HEK293T (cell line): Measurements from ENCODE around the gene ARHGAP12.

Experiments
- CTCF ChIA-PET: fragments of 350-600 bp; formaldehyde crosslinking; extraction: SDS; loops from one replicate; lab custom pipeline; 2021; ENCODE audit warnings: antibody characterized with exemption, inconsistent platforms; lab: Yijun Ruan, JAX
- POLR2A ChIA-PET: fragments of 350-600 bp; formaldehyde crosslinking; extraction: SDS; loops from one replicate; lab custom pipeline; 2020; ENCODE audit warnings: antibody characterized with exemption, inconsistent platforms; lab: Yijun Ruan, JAX
- DNase-seq: peaks from one replicate; pipeline ENCODE4 v3.0.0; 2012; ENCODE audit warnings: mixed read lengths; ENCODE audit errors: extremely low spot score
- ARNT ChIP-seq: fragments of 450-650 bp; IDR thresholded peaks from 2 replicates; pipeline ENCODE4 v1.6.1; 2017; ENCODE audit warnings: mild to moderate bottlenecking
- BHLHE40 ChIP-seq: fragments of 450-650 bp; IDR thresholded peaks from 2 replicates; pipeline ENCODE4 v1.6.1; 2016; ENCODE audit warnings: mild to moderate bottlenecking, moderate library complexity, borderline replicate concordance
- CTBP1 ChIP-seq: fragments of 450-650 bp; IDR thresholded peaks from 2 replicates; pipeline ENCODE4 v1.6.1; 2016; ENCODE audit warnings: borderline replicate concordance
- ELF4 ChIP-seq: fragments of 450-650 bp; IDR thresholded peaks from 2 replicates; pipeline ENCODE4 v1.6.1; 2017; ENCODE audit warnings: antibody characterized with exemption
- FOXA1 ChIP-seq: fragments of 450-650 bp; IDR thresholded peaks from 2 replicates; pipeline ENCODE4 v1.6.1; 2016; ENCODE audit warnings: mild to moderate bottlenecking
- FOXK2 ChIP-seq: fragments of 450-650 bp; IDR thresholded peaks from 2 replicates; pipeline ENCODE4 v1.6.1; 2016; ENCODE audit warnings: mild to moderate bottlenecking
- FOXM1 ChIP-seq: fragments of 450-650 bp; IDR thresholded peaks from 2 replicates; pipeline ENCODE4 v1.6.1; 2017; ENCODE audit warnings: mild to moderate bottlenecking, borderline replicate concordance
- HDGF ChIP-seq: fragments of 450-650 bp; IDR thresholded peaks from 2 replicates; pipeline ENCODE4 v1.6.1; 2017; ENCODE audit warnings: antibody characterized with exemption, borderline replicate concordance
- L3MBTL2 ChIP-seq: fragments of 450-650 bp; conservative IDR thresholded peaks from 2 replicates; pipeline ENCODE4 v1.6.1; 2016; ENCODE audit warnings: mild to moderate bottlenecking
- LEF1 ChIP-seq: fragments of 450-650 bp; IDR thresholded peaks from 2 replicates; pipeline ENCODE4 v1.6.1; 2017; ENCODE audit warnings: mild to moderate bottlenecking, borderline replicate concordance
- NFRKB ChIP-seq: fragments of 450-650 bp; IDR thresholded peaks from 2 replicates; pipeline ENCODE4 v1.6.1; 2016; ENCODE audit warnings: mild to moderate bottlenecking, moderate library complexity
- PKNOX1 ChIP-seq: fragments of 450-650 bp; IDR thresholded peaks from 2 replicates; pipeline ENCODE4 v1.6.1; 2016
- SP1 ChIP-seq: fragments of 450-650 bp; IDR thresholded peaks from 2 replicates; pipeline ENCODE4 v1.6.1; 2017
- SUZ12 ChIP-seq: fragments of 450-650 bp; IDR thresholded peaks from 2 replicates; pipeline ENCODE4 v1.6.1; 2016; ENCODE audit warnings: mild to moderate bottlenecking
- TARDBP ChIP-seq: fragments of 450-650 bp; IDR thresholded peaks from 2 replicates; pipeline ENCODE4 v1.6.1; 2016
- ZNF384 ChIP-seq: fragments of 450-650 bp; IDR thresholded peaks from 2 replicates; pipeline ENCODE4 v1.6.1; 2016

ARHGAP12 gene

GRCh38 chr10:31838065-31838464 lies 90.6 kb downstream of the ARHGAP12 start:
- CTCF ChIA-PET, result interaction anchor here (0.7 kb wide), 1 partner anchor 168 kb away, joined by 3 read pairs; no protein-coding TSS in a partner anchor

GRCh38 chr10:31836569-31837406 lies 91.8 kb downstream of the ARHGAP12 start:
- CTCF ChIA-PET, result interaction anchor here (0.6 kb wide), 1 partner anchor 85 kb away, joined by 3 read pairs; no protein-coding TSS in a partner anchor
- DNase-seq, result peak; percentile 22
- POLR2A ChIA-PET, result no interaction called here
- TF ChIP-seq HDGF (no peak), FOXA1 (no peak), FOXK2 (no peak), TARDBP (no peak), SP1 (no peak), BHLHE40 (no peak), PKNOX1 (no peak), ARNT (no peak), NFRKB (no peak), CTBP1 (no peak), ELF4 (no peak), L3MBTL2 (no peak), ZNF384 (no peak), SUZ12 (no peak), LEF1 (no peak)

More at GRCh38 chr10:31838065-31838464, 90.6 kb downstream of the ARHGAP12 start:
- POLR2A ChIA-PET, result no interaction called here
- no peak for DNase-seq
- no peak for TF ChIP-seq FOXA1
- no peak for TF ChIP-seq LEF1
- TF ChIP-seq FOXM1, result no peak
- TF ChIP-seq ELF4, result no peak
- no peak for TF ChIP-seq SP1
- no peak for TF ChIP-seq PKNOX1
- TF ChIP-seq HDGF, result no peak
- no peak for TF ChIP-seq SUZ12
- TF ChIP-seq NFRKB, result no peak
- no peak for TF ChIP-seq CTBP1
- no peak for TF ChIP-seq TARDBP
- no peak for TF ChIP-seq ZNF384
- TF ChIP-seq L3MBTL2, result no peak
- TF ChIP-seq ARNT, result no peak
- no peak for TF ChIP-seq FOXK2
- TF ChIP-seq BHLHE40, result no peak

GRCh38 chr10:31833753-31834152 lies 94.9 kb downstream of the ARHGAP12 start:
- ChIA-PET POLR2A (no interaction called here), CTCF (no interaction called here)
- TF ChIP-seq ELF4 (no peak), ZNF384 (no peak), NFRKB (no peak), CTBP1 (no peak), FOXA1 (no peak), HDGF (no peak), ARNT (no peak), BHLHE40 (no peak), TARDBP (no peak), LEF1 (no peak), PKNOX1 (no peak), L3MBTL2 (no peak), SUZ12 (no peak), FOXM1 (no peak), FOXK2 (no peak), SP1 (no peak)
- no peak for DNase-seq

- ChIA-PET POLR2A (no interaction called here), CTCF (interaction anchor here (0.7 kb wide), 1 partner anchor 959 kb away, joined by 5 read pairs; no protein-coding TSS in a partner anchor)
- TF ChIP-seq LEF1, result no peak
- TF ChIP-seq CTBP1, result no peak
- no peak for TF ChIP-seq ARNT
- TF ChIP-seq SUZ12, result no peak
- no peak for DNase-seq
Measured at GRCh38 chr10:31832261-31832660, 96.4 kb downstream of the ARHGAP12 start.

GRCh38 chr10:31830887-31831286 lies 97.7 kb downstream of the ARHGAP12 start:
- ChIA-PET POLR2A (no interaction called here), CTCF (no interaction called here)
- TF ChIP-seq ELF4 (no peak), ZNF384 (no peak), HDGF (no peak), ARNT (no peak), L3MBTL2 (no peak), BHLHE40 (no peak), SUZ12 (no peak), CTBP1 (no peak), SP1 (no peak)
- no peak for DNase-seq

- no peak for DNase-seq
- ChIA-PET POLR2A (no interaction called here), CTCF (no interaction called here)
- TF ChIP-seq ARNT (no peak), HDGF (no peak), NFRKB (no peak), FOXA1 (no peak), L3MBTL2 (no peak), FOXM1 (no peak)
Measured at GRCh38 chr10:31829776-31830175, 98.9 kb downstream of the ARHGAP12 start.
